ENCODE results near the gene INPP5J. TPM values are rescaled to one million over a fixed set of nuclear protein-coding genes. Genes with fewer than 3 reads are reported as not detected.
A peak's percentile ranks its signal among the peaks of the same experiment; 100 is the strongest.

Gene INPP5J
- total RNA-seq, 1 experiment from 2014 or later: 3.1 TPM

DNA sequence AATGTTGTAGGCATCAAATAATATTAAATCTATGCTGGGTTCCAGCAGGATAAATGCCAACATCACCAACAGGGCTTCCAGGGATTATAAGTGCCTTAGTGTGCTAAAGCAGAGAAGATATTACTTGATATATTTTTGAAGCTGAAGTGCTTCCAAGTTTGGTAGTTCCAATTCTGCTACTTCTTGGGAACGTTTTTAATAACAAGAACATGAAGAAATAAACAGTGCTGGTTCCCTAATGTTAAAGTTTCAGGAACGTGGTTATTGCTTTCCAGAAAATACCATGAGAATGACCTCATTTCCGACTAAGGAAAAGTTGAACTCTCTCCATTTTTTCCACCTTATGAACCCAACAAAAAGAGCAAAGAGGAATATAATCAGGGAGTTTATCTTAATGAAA lies 32.7 kb downstream of the INPP5J start:
- no peak overlapping the region for H3K4me2 ChIP-seq (ENCODE audit: low read length)
- TF ChIP-seq, protein P1, sequence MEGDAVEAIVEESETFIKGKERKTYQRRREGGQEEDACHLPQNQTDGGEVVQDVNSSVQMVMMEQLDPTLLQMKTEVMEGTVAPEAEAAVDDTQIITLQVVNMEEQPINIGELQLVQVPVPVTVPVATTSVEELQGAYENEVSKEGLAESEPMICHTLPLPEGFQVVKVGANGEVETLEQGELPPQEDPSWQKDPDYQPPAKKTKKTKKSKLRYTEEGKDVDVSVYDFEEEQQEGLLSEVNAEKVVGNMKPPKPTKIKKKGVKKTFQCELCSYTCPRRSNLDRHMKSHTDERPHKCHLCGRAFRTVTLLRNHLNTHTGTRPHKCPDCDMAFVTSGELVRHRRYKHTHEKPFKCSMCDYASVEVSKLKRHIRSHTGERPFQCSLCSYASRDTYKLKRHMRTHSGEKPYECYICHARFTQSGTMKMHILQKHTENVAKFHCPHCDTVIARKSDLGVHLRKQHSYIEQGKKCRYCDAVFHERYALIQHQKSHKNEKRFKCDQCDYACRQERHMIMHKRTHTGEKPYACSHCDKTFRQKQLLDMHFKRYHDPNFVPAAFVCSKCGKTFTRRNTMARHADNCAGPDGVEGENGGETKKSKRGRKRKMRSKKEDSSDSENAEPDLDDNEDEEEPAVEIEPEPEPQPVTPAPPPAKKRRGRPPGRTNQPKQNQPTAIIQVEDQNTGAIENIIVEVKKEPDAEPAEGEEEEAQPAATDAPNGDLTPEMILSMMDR (conservative IDR thresholded peaks at IDR 0.05; ENCODE audit: low read depth, low read length): no peak
- no peak for TF ChIP-seq EZH2 (IDR thresholded peaks at IDR 0.05; ENCODE audit: low read length, unreplicated experiment)
- TF ChIP-seq EZH2phosphoT487 (IDR thresholded peaks at IDR 0.05; ENCODE audit: borderline replicate concordance, low read length): no peak
- H3F3A ChIP-seq (ENCODE audit: low read length, unreplicated experiment): no peaks in the 10 kb centered on the region
- no peak overlapping the region for H3K27ac ChIP-seq (ENCODE audit: low read length)
- intact Hi-C loops (cut with micrococcal nuclease): no loop called here
- H3K36me3 ChIP-seq (ENCODE audit: low read depth, low read length): no peaks in the 10 kb centered on the region
- no peak for DNase-seq
- no peak overlapping the region for H3K9ac ChIP-seq (ENCODE audit: low read length)
- H3K27me3 ChIP-seq (ENCODE audit: low read length): no peaks in the 10 kb centered on the region
- H3K9me3 ChIP-seq (ENCODE audit: low read length): no peaks in the 10 kb centered on the region
- H3K4me3 ChIP-seq (ENCODE audit: low read length): no peak overlapping the region
- ATAC-seq: no peak
- ChIA-PET CTCF (no interaction called here), POLR2A (ENCODE audit: unreplicated experiment) (interaction anchor here (0.7 kb wide), 1 partner anchor 46 kb away, joined by 3 read pairs; no protein-coding TSS in a partner anchor)
- H4K20me1 ChIP-seq (ENCODE audit: low read length): no peaks in the 10 kb centered on the region
- no TSS peak for BruUV-seq (replicated peaks)
- no peaks in the 10 kb centered on the region for H3K9me2 ChIP-seq (replicated peaks; ENCODE audit: low read length)
- no peak overlapping the region for H2AFZ ChIP-seq (ENCODE audit: low read length)
- H3K4me1 ChIP-seq (ENCODE audit: insufficient read depth, low read length): peaks cover 5% of the 10 kb centered on the region; the same call in 1 of the 2 replicates
- H3K79me2 ChIP-seq (ENCODE audit: low read length): peaks cover 3% of the 10 kb centered on the region

DNA sequence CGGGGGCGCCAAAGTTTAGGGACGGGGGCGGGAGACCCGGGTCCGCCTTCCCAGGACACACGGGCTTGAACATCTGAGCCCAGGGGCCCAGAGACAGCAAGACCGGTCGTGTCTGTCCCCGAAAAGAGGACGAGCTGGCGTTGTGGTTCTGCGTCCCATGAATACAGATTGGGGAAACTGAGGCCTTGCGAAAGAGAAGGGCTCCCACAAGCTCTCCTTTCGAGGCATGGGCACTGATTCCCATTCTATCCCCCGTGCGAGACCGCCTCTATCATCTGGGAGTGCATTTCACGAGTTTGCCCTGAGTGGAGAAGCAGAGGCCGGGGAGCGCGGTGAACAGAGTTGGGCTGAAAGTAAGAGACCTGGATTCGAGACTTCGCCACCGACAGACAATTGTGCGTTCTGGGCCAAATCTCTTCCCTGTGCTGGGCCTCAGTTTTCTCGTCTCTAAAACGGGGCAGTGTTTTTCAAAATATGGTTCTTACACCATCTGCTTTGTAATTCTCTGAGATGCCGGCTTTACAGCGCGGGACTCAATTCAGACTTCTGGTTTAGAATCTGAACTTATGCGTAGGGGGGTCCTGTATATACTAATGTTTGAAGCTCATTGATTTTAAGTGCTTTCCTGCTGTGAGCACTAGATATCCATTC lies 37.7 kb downstream of the INPP5J start:
- POLR2A ChIA-PET (ENCODE audit: unreplicated experiment): interaction anchor here (0.6 kb wide), 2 partner anchors 138 to 525 kb away, joined by 3 to 6 read pairs; no protein-coding TSS in a partner anchor
- Histone ChIP-seq H3K4me2 (ENCODE audit: low read length) (peak overlapping the region; percentile 87), H3K27me3 (ENCODE audit: low read length) (no peaks in the 10 kb centered on the region), H3K36me3 (ENCODE audit: low read depth, low read length) (no peaks in the 10 kb centered on the region), H3K4me3 (ENCODE audit: low read length) (peak overlapping the region; percentile 82), H4K20me1 (ENCODE audit: low read length) (no peaks in the 10 kb centered on the region), H3K9ac (ENCODE audit: low read length) (peak overlapping the region; percentile 79), H3K27ac (ENCODE audit: low read length) (no peak overlapping the region), H3K79me2 (ENCODE audit: low read length) (peaks cover 29% of the 10 kb centered on the region), H2AFZ (ENCODE audit: low read length) (peak overlapping the region; percentile 91), H3F3A (ENCODE audit: low read length, unreplicated experiment) (no peaks in the 10 kb centered on the region), H3K9me2 (replicated peaks; ENCODE audit: low read length) (no peaks in the 10 kb centered on the region), H3K4me1 (ENCODE audit: insufficient read depth, low read length) (peaks cover 7% of the 10 kb centered on the region; the same call in 1 of the 2 replicates), H3K9me3 (ENCODE audit: low read length) (no peaks in the 10 kb centered on the region)
- ATAC-seq (peak; percentile 62), DNase-seq (no peak)
- CTCF ChIA-PET: interaction anchor here (0.7 kb wide), 1 partner anchor 51 kb away, joined by 3 read pairs; the partner anchor contains the start of gene LIMK2
- intact Hi-C loops (cut with micrococcal nuclease): loop anchor here (5.0 kb wide), 1 partner anchor 72 kb away; no protein-coding TSS in a partner anchor
- TF ChIP-seq EZH2 (IDR thresholded peaks at IDR 0.05; ENCODE audit: low read length, unreplicated experiment) (no peak), EZH2phosphoT487 (IDR thresholded peaks at IDR 0.05; ENCODE audit: borderline replicate concordance, low read length) (no peak)
- TF ChIP-seq, protein P1 (conservative IDR thresholded peaks at IDR 0.05; ENCODE audit: low read depth, low read length): no peak
- TSS peak; percentile 67 for BruUV-seq (replicated peaks)

DNA sequence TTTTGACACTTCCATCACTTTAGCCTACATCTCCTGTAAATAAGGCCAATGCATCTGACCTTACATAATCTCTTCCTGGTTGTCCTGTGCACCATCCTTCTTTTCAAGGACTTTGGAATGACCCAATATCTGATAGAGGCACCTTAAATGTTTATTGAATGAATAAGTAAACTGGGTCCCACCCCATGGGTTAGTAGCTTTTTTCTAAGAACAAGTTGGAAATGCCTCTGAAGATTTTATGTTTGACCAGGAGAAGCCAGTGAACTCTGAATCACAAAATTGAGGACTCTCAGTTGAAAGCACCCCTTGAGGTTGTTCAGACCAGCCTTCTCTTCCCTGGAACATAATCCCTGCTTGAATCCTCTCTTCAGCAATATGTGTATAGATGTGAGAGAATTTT lies 38.6 kb downstream of the INPP5J start:
- TF ChIP-seq, protein P1 (conservative IDR thresholded peaks at IDR 0.05; ENCODE audit: low read depth, low read length): no peak
- no peak for TF ChIP-seq EZH2 (IDR thresholded peaks at IDR 0.05; ENCODE audit: low read length, unreplicated experiment)
- TF ChIP-seq EZH2phosphoT487 (IDR thresholded peaks at IDR 0.05; ENCODE audit: borderline replicate concordance, low read length): no peak
- no peak for ATAC-seq
- Histone ChIP-seq H3K4me2 (ENCODE audit: low read length) (peak overlapping the region; percentile 87), H3K4me3 (ENCODE audit: low read length) (peak overlapping the region; percentile 82), H3F3A (ENCODE audit: low read length, unreplicated experiment) (no peaks in the 10 kb centered on the region), H3K9me3 (ENCODE audit: low read length) (no peaks in the 10 kb centered on the region), H3K27me3 (ENCODE audit: low read length) (no peaks in the 10 kb centered on the region), H4K20me1 (ENCODE audit: low read length) (no peaks in the 10 kb centered on the region), H3K36me3 (ENCODE audit: low read depth, low read length) (no peaks in the 10 kb centered on the region), H3K27ac (ENCODE audit: low read length) (no peak overlapping the region), H3K9ac (ENCODE audit: low read length) (no peak overlapping the region), H3K9me2 (replicated peaks; ENCODE audit: low read length) (no peaks in the 10 kb centered on the region), H2AFZ (ENCODE audit: low read length) (no peak overlapping the region), H3K79me2 (ENCODE audit: low read length) (peaks cover 32% of the 10 kb centered on the region), H3K4me1 (ENCODE audit: insufficient read depth, low read length) (peaks cover 4% of the 10 kb centered on the region; the same call in 1 of the 2 replicates)
- no peak for DNase-seq
- BruUV-seq (replicated peaks): no TSS peak
- intact Hi-C loops (cut with micrococcal nuclease): loop anchor here (5.0 kb wide), 1 partner anchor 71 kb away; no protein-coding TSS in a partner anchor
- POLR2A ChIA-PET (ENCODE audit: unreplicated experiment): no interaction called here
- CTCF ChIA-PET: interaction anchor here (0.6 kb wide), 1 partner anchor 84 kb away, joined by 4 read pairs; no protein-coding TSS in a partner anchor

All from PC-3 (cell line).